OCI-LY7 (cell line): ENCODE measurements around the gene JPH3. TPM values are rescaled to one million over a fixed set of nuclear protein-coding genes. Genes with fewer than 3 reads are reported as not detected.
A peak's percentile ranks its signal among the peaks of the same experiment; 100 is the strongest.

Experiments used
- BruUV-seq: library from RNA; stranded (reverse); fragments of 400-500 nt; replicated peaks from 2 replicates; lab custom pipeline; 2021; lab: Mats Ljungman, UMichigan
- CTCF ChIA-PET: fragments of 300-600 bp; sonication (Branson Sonifier 250); formaldehyde crosslinking; loops from one replicate; lab custom pipeline; 2022; ENCODE audit warnings: antibody characterized with exemption; ENCODE audit not compliant: unreplicated experiment; lab: Charles Lee
- POLR2A ChIA-PET: fragments of 300-600 bp; sonication (Branson Sonifier 250); formaldehyde crosslinking; loops from one replicate; lab custom pipeline; 2022; ENCODE audit warnings: antibody characterized with exemption; lab: Charles Lee
- DNase-seq: peaks from one replicate; pipeline ENCODE4 v3.0.0-alpha.2; 2015; ENCODE audit warnings: low spot score
- H2AFZ ChIP-seq: fragments of 200-600 bp; sonication (generic), shearing (Covaris generic); 2 replicates; pipeline ENCODE4 v1.6.1; 2014; ENCODE audit warnings: mild to moderate bottlenecking, antibody characterized with exemption, low read length, moderate library complexity
- H3K27ac ChIP-seq: fragments of 200-600 bp; sonication (generic); 2 replicates; pipeline ENCODE4 v1.5.1; 2014; ENCODE audit warnings: mixed run types, low read depth, mild to moderate bottlenecking, moderate library complexity, low read length, inconsistent platforms; ENCODE audit not compliant: poor library complexity, severe bottlenecking
- H3K36me3 ChIP-seq: fragments of 200-600 bp; sonication (generic); 2 replicates; pipeline ENCODE4 v1.6.1; 2014; ENCODE audit warnings: mild to moderate bottlenecking, antibody characterized with exemption, low read length, moderate library complexity, mixed read lengths; ENCODE audit not compliant: insufficient read depth
- H3K4me1 ChIP-seq: fragments of 200-600 bp; sonication (generic); 2 replicates; pipeline ENCODE4 v1.5.1; 2014; ENCODE audit warnings: mild to moderate bottlenecking, low read length; ENCODE audit not compliant: insufficient read depth, poor library complexity, severe bottlenecking
- H3K4me2 ChIP-seq: fragments of 200-600 bp; sonication (generic); 2 replicates; pipeline ENCODE4 v1.6.1; 2014; ENCODE audit warnings: mild to moderate bottlenecking, low read length
- H3K4me3 ChIP-seq: fragments of 200-600 bp; sonication (generic); 2 replicates; pipeline ENCODE4 v1.5.1; 2014; ENCODE audit warnings: mild to moderate bottlenecking, low read depth, low read length; ENCODE audit not compliant: poor library complexity, severe bottlenecking
- H3K79me2 ChIP-seq: fragments of 200-600 bp; sonication (generic); 2 replicates; pipeline ENCODE4 v1.6.1; 2016; ENCODE audit warnings: low read depth, mild to moderate bottlenecking, low read length, moderate library complexity, mixed read lengths; ENCODE audit not compliant: insufficient read depth
- H3K9me2 ChIP-seq: fragments of 200-600 bp; sonication (generic); 2 replicates; pipeline ENCODE4 v1.6.1; 2016; ENCODE audit warnings: mild to moderate bottlenecking, low read length, mixed read lengths; ENCODE audit not compliant: insufficient read depth
- H3K9me3 ChIP-seq: fragments of 200-600 bp; sonication (generic); 2 replicates; pipeline ENCODE4 v1.6.1; 2014; ENCODE audit warnings: mild to moderate bottlenecking, mixed run types, low read length, mixed read lengths
- H4K20me1 ChIP-seq: fragments of 200-600 bp; sonication (generic); 2 replicates; pipeline ENCODE4 v1.6.1; 2014; ENCODE audit warnings: mild to moderate bottlenecking, antibody characterized with exemption, low read length, moderate library complexity, mixed read lengths; ENCODE audit not compliant: insufficient read depth
- EZH2phosphoT487 ChIP-seq: fragments of 200-600 bp; sonication (generic); IDR thresholded peaks from 2 replicates; pipeline ENCODE4 v1.6.1; 2018; ENCODE audit warnings: low read depth, borderline replicate concordance, mild to moderate bottlenecking, mixed run types, antibody characterized with exemption, low read length, moderate library complexity, mixed read lengths
- intact Hi-C: fragments of 100-400 bp; cut with micrococcal nuclease; formaldehyde crosslinking; loops from one replicate; pipeline ENCODE4 v1.10.0; 2022; ENCODE audit not compliant: unreplicated experiment
- total RNA-seq, 2 experiments: library from RNA; depleted of rRNA in 1 of 2; stranded (reverse); fragments of >200 nt in 1 of 2; shearing (Covaris generic) in 1 of 2; gene quantifications; 2 replicates each; pipeline ENCODE4 v1.2.3, GENCODE V29; 2014 to 2022
- TF ChIP-seq, protein P1 (sequence below): fragments of 200-600 bp; sonication (generic); conservative IDR thresholded peaks from 2 replicates; pipeline ENCODE4 v1.5.1; 2014; ENCODE audit warnings: mild to moderate bottlenecking, antibody characterized with exemption, low read length, moderate library complexity, mixed read lengths

The JPH3 gene
- total RNA-seq, 2 experiments from 2014 or later, result not detected

DNA sequence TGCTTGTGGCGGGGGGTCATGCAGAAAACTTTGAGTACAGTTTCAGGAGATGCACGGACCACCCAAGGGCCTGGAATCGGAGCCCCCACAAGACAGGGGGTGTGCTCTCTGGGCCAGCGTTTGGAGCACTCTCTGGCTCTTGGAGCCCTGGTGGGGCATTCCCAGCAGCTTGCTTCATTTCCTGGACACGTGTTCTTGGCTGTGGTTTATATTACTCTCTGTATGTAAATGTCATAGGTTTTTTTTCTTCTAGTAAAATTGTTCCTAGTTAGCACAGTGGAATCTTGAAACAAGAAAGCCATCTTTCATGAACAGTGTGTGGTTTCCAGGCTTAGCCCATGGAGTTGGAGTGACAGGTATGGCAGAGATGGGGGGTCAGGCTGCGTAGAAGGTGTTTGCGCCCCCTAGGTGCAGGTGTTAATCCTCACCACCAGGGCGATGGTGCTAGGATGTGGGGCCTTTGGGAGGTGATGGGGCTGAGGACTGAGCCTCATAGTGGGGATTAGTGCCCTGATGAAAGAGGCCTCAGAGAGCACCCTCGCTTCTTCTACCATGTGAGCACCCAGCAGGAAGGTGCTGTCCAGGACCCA is 79.8 kb downstream of the JPH3 start:
- BruUV-seq, result no TSS peak
- H3K27ac ChIP-seq, result no peak overlapping the region
- peaks cover 11% of the 10 kb centered on the region for H3K4me1 ChIP-seq
- no peaks in the 10 kb centered on the region for H3K9me2 ChIP-seq
- no peak for TF ChIP-seq EZH2phosphoT487
- TF ChIP-seq, protein P1, sequence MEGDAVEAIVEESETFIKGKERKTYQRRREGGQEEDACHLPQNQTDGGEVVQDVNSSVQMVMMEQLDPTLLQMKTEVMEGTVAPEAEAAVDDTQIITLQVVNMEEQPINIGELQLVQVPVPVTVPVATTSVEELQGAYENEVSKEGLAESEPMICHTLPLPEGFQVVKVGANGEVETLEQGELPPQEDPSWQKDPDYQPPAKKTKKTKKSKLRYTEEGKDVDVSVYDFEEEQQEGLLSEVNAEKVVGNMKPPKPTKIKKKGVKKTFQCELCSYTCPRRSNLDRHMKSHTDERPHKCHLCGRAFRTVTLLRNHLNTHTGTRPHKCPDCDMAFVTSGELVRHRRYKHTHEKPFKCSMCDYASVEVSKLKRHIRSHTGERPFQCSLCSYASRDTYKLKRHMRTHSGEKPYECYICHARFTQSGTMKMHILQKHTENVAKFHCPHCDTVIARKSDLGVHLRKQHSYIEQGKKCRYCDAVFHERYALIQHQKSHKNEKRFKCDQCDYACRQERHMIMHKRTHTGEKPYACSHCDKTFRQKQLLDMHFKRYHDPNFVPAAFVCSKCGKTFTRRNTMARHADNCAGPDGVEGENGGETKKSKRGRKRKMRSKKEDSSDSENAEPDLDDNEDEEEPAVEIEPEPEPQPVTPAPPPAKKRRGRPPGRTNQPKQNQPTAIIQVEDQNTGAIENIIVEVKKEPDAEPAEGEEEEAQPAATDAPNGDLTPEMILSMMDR, result peak; percentile 84
- H3K79me2 ChIP-seq, result no peaks in the 10 kb centered on the region
- peak; percentile 69 for DNase-seq
- H4K20me1 ChIP-seq, result no peaks in the 10 kb centered on the region
- H3K4me2 ChIP-seq, result no peak overlapping the region
- intact Hi-C loops, result no loop called here
- POLR2A ChIA-PET, result no interaction called here
- no peak overlapping the region for H3K4me3 ChIP-seq
- CTCF ChIA-PET, result no interaction called here
- no peaks in the 10 kb centered on the region for H3K9me3 ChIP-seq
- 0 out of 2 replicates have a peak overlapping the region, but pooled peaks have one; percentile 10 for H2AFZ ChIP-seq
- no peaks in the 10 kb centered on the region for H3K36me3 ChIP-seq

DNA sequence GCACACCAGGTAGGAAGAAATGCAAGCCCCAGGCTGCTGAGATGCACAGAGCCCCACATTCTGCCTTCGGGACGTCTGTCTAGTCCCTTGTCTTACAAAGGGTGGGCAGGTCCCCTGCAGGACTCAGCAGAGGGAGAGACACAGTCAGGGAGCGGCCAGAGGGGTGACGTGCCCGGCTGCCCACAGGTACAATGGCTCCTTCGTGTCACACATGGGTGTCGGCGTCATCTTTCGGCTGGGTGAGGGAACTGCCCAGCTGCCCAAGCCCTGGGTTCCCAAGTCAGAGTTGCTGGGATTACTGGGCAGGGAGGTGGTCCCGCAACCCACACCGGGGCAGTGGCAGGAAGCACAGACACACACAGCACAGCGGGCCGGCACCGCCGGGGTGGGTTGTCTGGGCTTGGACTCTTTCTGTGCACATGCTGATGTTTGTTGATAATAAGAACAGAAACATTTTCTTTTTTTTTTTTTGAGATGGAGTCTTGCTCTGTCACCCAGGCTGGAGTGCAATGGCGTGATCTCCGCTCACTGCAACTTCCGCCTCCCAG is 80.6 kb downstream of the JPH3 start:
- intact Hi-C loops, result no loop called here
- POLR2A ChIA-PET, result no interaction called here
- CTCF ChIA-PET, result no interaction called here

More for the DNA sequence above, 80.6 kb downstream of the JPH3 start:
- TF ChIP-seq, protein P1, result no peak
- TF ChIP-seq EZH2phosphoT487, result no peak
- no peaks in the 10 kb centered on the region for H4K20me1 ChIP-seq
- H3K4me2 ChIP-seq, result no peak overlapping the region
- H3K9me2 ChIP-seq, result no peaks in the 10 kb centered on the region
- H3K4me3 ChIP-seq, result no peak overlapping the region
- no peak overlapping the region for H3K27ac ChIP-seq
- no peak overlapping the region for H2AFZ ChIP-seq
- H3K9me3 ChIP-seq, result no peaks in the 10 kb centered on the region
- no peak for DNase-seq
- H3K79me2 ChIP-seq, result no peaks in the 10 kb centered on the region
- H3K36me3 ChIP-seq, result no peaks in the 10 kb centered on the region
- H3K4me1 ChIP-seq, result peaks cover 11% of the 10 kb centered on the region
- no TSS peak for BruUV-seq
